H1 (cell line): ENCODE results near the gene FHL2. TPM values are rescaled to one million over a fixed set of nuclear protein-coding genes. Genes with fewer than 3 reads are reported as not detected.

Experiments
- CHD7 ChIP-seq: fragments of 300-600 bp; sonication (generic); IDR thresholded peaks from 2 replicates; pipeline ENCODE4 v1.7.1; 2012; ENCODE audit warnings: low read length, moderate library complexity, mild to moderate bottlenecking, inconsistent platforms; ENCODE audit not compliant: insufficient replicate concordance
- CREB1 ChIP-seq: IDR thresholded peaks from 2 replicates; pipeline ENCODE4 v1.6.1; 2012; ENCODE audit warnings: inconsistent platforms
- MAFK ChIP-seq: IDR thresholded peaks from 2 replicates; pipeline ENCODE4 v1.6.1; 2012; ENCODE audit warnings: low read depth, mild to moderate bottlenecking, improper control_type of control experiment, low read length
- RXRA ChIP-seq: IDR thresholded peaks from 2 replicates; pipeline ENCODE4 v1.6.1; 2011; ENCODE audit warnings: low read depth, mild to moderate bottlenecking, low read length, moderate library complexity; ENCODE audit not compliant: insufficient read depth
- SRF ChIP-seq: IDR thresholded peaks from 2 replicates; pipeline ENCODE4 v1.6.1; 2011; ENCODE audit warnings: mild to moderate bottlenecking, low read depth, low read length, moderate library complexity
- polyA plus RNA-seq, 7 experiments: library from polyadenylated mRNA; depleted of rRNA in 3 of 7; stranded (reverse) in 5 of 7; unstranded in 2 of 7; fragments of >200 nt in 5 of 7; fragments of 200-250 nt in 2 of 7; gene quantifications; 1 replicate in 5 of 7; 2 replicates in 1 of 7; 4 replicates in 1 of 7; pipeline versions ENCODE4 v1.2.1 to v1.2.3, GENCODE V29; 2011 to 2013; ENCODE audit warnings: missing spikeins in 2 of 7, mixed read lengths in 2 of 7
- total RNA-seq: library from RNA; stranded (reverse); fragmentation: NEBNext Ultra II Directional; extraction: Animal tissue kit (Norgen Biotek cat#: 25700); gene quantifications from 2 replicates; pipeline ENCODE4 v1.2.1, GENCODE V29; 2021

The FHL2 gene
- total and polyA plus RNA-seq, 2 of the 8 experiments (the other 6 are each of a cell fraction or from before 2014, with no cell fraction given), result 33.2 to 64.3 TPM

- no peak for TF ChIP-seq CHD7
- no peak for TF ChIP-seq SRF
- TF ChIP-seq RXRA, result no peak
- TF ChIP-seq CREB1, result no peak
- no peak for TF ChIP-seq MAFK
Measured at GRCh38 chr2:105407946-105408743, 9.3 kb upstream of the FHL2 start (continued).
